Left renal pelvis (tissue), 4 donors: Measurements from ENCODE around the gene OR5H15. TPM values are rescaled to one million over a fixed set of nuclear protein-coding genes. Genes with fewer than 3 reads are reported as not detected.
"Not testable (repeated sequence)": the region's sequence is repeated elsewhere in the genome, so short reads cannot be mapped to it uniquely, and the experiment has no call there.

Experiments used
- DNase-seq, 4 donors: peaks; one replicate each; pipeline ENCODE4 v3.0.0-alpha.2; 2013; ENCODE audit warnings: low read depth in 4 of 4, low spot score in 3 of 4
- polyA plus RNA-seq, 4 donors: library from polyadenylated mRNA; unstranded; fragments of 120-200 nt; gene quantifications; one replicate each; pipeline ENCODE4 v1.2.1, GENCODE V29; 2013; ENCODE audit not compliant: insufficient read length in 4 of 4

Gene OR5H15
- not detected for polyA plus RNA-seq

DNA sequence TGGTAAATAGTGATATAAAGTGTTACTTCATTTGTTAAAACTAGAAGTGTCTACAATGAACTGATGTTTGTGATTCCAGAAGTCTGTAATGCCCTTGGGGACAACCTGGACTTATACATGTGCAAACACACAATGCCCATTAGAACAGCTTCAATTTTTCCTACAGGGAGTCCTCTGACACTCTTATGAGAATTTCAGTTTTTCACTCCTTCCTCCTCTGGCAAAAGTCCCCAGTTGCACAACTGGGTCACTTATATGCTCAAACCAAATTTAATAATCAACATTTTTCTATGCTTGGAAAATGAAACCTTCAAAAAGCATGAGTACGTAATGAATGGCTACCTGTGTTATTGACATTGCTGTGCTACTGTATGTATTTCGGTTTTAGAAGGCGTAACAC, at the start of gene OR5H15:
Gene OR5H15 (plus strand): TSS at position 301 of the 400 bp plus-strand sequence. CDS start 2,004 bp downstream, outside the sequence.
- no peak for DNase-seq

DNA sequence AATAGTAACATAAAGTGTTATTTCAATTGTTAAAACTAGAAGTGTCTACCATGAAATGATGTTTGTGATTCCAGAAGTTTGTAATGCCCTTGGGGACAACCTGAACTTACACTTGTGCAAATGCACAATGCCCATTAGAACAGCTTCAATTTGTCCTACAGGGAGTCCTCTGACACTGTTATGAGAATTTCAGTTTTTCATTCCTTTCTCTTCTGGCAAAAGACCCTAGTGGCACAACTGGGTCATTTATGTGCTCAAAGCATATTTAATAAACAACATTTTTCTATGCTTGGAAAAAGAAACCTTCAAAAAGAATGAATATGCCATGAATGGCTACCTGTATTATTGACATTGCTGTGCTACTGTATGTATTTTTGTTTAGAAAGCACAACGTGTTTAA, 36.1 kb upstream of the OR5H15 start, which contains the start of gene OR5H1:
Gene OR5H1 (plus strand): TSS at position 301 of the 400 bp plus-strand sequence. CDS start 1,977 bp downstream, outside the sequence.
- no peak for DNase-seq

DNA sequence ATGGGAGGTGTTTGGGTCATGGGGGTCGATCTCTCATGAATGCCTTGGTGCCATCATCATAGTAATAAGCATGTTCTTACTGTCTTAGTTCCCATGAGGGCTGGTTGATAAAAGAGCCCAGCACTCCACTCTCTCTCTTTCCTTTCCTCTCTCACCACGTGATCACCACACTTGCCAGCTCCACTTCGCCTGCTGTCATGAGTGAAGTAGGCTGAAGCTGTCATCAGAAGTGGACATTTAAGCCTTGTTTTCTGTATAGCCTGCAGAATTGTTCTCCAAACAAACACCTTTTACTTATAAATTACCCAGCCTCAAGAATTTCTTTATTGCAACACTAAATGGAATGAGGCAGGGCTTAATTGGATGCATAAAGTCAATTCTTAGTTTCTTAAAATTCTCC, 29.9 kb upstream of the OR5H15 start:
- DNase-seq, result no peak

DNA sequence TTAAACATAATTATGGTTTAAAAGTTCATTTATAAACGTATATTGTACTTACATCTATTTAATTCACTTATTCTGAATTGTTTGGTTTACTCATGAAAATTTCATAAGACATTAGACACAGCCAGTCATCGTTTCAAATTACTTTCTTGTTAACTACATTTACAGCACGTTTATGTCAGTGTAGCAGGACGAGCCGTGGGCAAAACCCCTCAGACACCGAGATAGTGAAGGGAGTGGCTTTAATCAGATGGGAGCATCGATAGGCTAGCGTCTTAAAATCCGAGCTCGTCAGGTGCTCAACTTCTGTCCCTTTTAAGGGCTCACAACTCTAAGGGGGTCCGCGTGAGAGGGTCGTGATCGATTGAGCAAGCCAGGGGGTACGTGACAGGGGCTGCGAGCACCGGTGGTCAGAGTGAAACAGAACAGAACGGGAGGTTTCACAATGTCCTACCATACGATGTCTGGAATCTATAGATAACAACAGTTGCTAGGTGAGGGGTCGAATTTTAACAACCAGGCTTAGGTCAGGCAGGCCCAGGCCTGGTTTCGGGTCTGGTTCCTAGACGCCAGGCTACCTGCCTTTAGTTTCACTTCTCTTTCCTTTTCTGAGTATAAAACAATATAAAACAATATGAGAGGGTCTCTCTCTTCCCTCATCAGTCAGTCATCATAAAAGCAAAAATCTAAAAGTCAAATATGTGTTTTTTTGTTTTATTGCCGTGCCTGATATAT, 28.5 kb upstream of the OR5H15 start:
- not testable (repeated sequence) for DNase-seq

DNA sequence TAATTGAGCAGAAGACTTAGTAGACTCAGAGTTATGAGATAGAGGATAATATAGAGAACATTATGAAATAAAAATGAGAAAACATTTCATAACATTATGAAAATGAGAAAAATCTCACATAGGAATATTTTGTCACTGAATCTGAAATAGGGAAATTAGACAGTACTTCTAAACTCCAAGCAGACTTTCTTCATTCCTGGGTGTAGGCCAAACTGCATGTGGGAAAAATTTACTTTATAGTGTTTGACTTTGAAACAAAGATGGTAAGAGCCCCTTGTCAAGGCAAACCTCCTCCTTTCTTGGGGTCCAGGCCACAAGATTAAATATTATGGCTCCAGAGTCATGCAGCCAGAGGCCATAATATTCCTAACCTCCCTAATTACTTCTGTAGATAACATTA, 26.0 kb upstream of the OR5H15 start:
- no peak for DNase-seq

DNA sequence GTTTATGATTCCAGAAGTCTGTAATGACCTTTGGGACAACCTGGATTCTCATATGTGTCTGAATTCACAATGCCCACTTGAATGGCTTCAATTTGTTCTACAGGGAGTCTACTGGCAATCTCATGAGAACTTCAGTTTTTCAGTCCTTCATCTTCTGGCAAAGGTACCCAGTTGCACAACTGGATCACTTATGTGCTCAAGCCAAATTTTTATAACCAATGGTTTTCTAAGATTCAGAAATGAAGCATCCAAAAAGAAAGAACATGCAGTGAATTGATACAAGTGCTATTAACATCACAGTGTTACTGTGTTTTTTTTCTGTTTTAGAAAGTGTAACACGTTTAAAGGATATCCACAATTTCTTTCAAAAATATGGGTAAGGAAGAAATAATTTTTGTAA, 19.3 kb upstream of the OR5H15 start, which contains the start of gene OR5H14:
Gene OR5H14 (plus strand): TSS at position 301 of the 400 bp plus-strand sequence. CDS start 1,907 bp downstream, outside the sequence.
- no peak for DNase-seq

DNA sequence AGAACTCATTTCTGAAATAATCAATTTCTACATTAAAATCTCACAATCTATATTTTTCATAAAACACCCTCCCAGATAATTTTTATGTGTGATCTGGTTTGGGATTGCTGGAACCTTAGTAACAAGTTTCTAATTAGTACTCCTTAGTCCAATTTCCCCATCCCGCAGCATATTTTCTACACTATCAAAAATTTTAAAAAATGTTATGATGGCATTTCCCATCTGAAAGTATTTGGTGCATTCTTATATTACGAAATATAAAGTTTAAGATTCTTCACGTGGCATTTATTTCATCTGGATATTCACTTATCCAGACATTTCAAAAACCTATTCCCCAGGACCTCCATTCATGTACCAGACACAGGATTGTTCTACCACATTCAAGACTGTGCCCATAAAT, 17.7 kb upstream of the OR5H15 start:
- DNase-seq, result no peak

DNA sequence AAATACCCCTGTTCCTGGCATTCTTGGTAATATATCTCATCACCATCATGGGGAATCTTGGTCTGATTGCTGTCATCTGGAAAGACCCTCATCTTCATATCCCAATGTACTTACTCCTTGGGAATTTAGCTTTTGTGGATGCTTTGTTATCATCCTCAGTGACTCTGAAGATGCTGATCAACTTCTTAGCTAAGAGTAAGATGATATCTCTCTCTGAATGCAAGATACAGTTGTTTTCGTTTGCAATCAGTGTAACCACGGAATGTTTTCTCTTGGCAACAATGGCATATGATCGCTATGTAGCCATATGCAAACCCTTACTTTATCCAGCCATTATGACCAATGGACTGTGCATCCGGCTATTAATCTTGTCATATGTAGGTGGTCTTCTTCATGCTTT, 17.0 kb upstream of the OR5H15 start:
- DNase-seq, result not testable (repeated sequence)

DNA sequence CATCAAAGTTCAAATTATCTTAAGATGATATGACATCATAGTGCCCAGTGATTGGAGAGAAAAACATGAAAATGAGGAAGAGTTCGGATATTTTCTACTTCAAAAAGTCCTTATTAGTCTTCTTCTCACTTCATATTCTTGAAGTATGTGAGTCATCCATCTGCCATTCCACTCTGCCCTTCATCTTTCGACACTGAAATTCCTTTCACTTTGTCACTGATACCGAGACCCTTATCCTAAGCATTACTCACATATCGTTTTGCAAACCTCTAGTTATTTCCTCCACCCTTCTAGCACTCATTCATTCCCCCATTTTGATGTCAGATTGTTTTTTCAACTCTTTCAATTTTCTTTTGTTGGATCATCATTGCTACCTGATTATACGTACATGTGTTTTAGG, 15.3 kb upstream of the OR5H15 start:
- DNase-seq, result no peak

DNA sequence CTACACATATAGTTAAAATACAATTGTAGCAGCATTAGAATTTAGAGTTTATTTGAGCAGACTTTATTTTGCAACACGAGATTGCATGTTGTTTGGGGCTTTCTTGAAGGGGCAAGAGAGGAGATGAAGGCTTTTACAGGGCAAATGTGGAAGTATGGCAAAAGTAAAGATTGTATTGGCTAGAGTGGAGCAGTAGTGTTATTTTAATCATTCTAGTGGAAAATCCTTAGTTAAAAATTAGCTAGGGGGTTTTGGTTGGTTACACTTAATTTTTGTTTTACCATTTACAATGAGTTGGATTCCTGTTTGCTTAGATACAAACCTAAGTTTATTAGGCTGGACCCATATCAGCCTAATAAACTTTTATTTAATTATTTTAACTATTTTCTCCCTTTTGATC, 4.6 kb downstream of the OR5H15 start:
- DNase-seq, result no peak

DNA sequence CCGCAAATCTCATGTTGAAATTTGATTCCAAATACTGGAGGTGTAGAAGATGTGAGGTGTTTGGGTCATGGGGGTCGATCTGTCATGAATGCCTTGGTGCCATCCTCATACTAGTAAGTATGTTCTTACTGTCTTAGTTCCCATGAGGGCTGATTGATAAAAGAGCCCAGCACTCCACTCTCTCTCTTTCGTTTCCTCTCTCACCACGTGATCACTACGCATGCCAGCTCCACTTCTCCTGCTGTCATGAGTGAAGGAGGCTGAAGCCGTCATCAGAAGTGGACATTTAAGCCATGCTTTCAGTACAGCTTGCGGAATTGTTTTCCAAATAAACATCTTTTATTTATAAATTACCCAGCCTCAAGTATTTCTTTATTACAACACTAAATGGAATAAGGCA, 6.1 kb downstream of the OR5H15 start:
- no peak for DNase-seq

DNA sequence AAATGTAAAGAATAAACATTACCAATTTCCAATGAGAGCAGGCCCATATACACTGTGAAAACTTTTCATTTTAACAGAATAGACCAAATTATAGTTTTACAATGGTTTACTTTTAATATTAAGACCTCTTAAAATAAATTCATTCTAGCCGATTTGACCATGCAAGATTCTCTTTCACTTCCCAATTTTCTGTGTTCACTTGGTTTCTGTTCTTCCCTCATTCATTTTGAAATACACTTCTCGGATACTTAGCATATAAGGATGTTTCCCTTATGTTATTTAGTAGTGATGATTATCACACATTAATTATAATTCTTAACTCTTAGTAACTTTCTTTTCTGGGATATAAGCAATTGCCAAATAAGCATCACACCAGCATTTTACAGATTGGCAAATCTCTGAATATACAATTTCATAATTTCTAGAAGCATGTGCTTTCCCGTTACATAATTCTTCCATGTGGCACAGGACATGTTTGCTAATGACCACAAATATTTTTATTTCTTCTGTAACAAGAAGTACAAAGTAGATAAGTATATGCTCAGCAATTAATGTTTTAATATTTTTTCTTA, 13.9 kb downstream of the OR5H15 start:
- DNase-seq, result no peak

DNA sequence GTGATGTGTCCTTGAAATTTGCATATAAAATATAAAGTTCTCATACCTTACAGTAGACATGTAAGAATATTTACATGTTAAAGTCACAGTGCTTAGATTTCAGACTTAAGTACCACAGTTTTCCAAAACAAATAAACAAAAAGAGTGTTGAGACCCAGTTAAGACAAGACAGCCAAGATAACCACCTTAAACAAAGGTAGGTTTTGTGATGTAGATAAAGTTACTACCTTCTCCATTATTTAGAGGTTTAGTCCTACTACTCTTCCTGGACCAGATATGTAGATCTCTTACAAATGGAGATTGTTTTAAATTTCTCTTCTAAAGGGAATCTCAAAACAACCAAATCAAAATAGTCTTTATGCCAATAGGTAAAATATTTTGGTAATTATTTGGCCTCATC, 15.7 kb downstream of the OR5H15 start:
- DNase-seq, result no peak

DNA sequence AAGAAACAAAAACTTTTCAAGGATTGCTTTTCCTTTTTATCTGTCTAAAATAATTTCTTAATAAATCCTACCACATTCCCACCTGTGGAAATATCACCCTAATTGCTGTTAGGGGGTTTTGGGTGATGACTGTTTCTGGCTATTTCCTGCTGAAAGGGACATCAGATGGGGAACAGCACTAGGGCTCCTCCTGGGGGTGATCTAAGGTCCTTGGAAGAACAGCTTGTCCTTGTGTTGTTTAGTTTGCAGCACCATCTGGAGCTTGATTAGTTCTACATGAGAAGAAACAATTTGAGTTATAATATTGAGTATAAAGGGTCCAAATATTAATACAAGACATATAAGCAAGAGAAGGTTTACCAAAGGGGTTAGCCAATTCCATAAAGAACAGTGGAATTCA, 18.7 kb downstream of the OR5H15 start:
- DNase-seq, result no peak

DNA sequence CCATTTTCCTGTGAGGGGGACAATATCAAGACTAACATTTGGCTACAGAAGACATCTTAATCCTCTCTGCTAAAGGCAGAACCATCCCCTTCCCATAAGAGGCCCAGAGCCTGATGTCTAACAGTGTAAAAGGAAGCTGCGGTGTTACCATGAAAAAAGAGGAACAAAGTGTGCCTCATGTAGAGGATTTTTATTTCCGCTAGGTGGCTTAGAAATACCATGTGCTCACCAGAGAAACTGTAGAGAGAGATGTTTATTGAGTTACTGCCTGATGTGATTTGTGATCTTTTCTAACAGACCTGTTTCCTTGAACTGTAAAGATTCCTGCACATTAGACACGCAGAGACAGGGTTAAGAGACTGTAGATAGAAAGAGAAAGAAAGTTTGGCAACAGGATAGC, 22.0 kb downstream of the OR5H15 start:
- DNase-seq, result no peak

DNA sequence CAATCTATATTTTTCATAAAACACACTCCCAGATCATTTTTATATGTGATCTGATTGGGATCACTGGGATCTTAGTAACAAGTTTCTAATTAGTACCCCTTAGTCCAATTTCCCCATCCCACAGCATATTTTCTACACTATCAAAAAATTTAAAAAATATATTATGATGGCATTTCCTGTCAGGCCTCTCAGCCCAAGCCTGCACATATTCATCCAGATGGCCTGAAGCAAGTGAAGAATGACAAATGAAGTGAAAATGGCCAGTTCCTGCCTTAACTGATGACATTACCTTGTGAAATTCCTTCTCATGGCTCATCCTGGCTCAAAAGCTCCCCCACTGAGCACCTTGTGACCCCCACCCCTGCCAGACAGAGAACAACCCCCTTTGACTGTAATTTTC, 24.4 kb downstream of the OR5H15 start:
- not testable (repeated sequence) for DNase-seq

DNA sequence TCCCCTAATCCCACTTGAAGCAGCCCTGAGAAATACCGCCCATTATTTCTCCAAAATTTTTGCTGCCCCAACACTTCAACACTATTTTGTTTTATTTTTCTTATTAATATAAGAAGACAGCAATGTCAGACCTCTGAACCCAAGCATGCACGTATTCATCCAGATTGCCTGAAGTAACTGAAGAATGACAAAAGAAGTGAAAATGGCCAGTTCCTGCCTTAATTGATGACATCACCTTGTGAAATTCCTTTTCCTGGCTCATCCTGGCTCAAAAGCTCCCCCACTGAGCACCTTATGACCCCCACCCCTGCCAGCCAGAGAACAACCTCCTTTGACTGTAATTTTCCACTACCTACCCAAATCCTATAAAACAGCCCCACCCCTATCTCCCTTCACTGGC, 29.8 kb downstream of the OR5H15 start:
- DNase-seq, result not testable (repeated sequence)

DNA sequence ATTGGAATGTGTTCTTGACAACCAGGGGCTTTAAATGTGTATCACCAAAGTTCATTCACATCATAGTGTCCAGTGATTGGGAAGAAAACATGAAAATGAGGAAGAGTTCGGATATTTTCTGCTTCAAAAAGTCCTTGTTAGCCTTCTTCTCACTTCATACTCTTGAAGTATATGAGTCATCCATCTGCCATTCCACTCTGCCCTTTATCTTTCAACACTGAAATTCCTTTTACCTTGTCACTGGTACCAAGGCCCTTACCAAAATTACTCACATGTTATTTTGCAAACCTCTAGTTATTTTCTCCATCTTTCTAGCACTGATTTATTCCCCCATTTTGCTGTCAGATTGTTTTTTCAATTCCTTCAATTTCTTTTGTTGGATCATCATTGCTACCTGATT, 32.5 kb downstream of the OR5H15 start:
- no peak for DNase-seq

DNA sequence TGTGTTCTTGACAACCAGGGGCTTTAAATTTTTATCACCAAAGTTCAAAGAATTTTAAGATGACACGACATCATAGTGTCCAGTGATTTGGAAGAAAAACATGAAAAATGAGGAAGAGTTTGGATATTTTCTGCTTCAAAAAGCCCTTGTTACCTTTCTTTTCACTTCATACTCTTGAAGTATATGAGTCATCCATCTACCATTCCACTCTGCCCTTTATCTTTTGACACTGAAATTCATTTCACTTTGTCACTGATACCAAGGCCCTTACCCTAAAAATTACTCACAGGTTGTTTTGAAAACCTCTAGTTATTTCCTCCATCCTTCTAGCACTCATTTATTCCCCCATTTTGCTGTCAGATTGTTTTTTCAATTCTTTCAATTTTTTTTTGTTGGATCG, 42.7 kb downstream of the OR5H15 start:
- no peak for DNase-seq

DNA sequence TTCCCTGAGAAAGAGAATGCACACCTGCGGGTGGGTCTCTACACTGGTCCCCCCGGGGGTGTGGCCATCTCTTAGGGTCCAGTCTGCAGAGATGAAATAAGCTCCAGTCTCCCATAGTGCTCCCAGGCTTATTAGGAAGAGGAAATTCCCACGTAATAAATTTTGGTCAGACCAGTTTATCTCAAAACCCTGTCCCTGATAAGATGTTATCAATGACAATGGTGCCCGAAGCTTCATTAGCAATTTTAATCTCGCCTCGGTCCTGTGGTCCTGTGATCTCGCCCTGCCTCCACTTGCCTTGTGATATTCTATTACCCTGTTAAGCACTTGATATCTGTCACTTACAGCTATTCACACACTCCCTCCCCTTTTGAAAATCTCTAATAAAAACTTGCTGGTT, 46.8 kb downstream of the OR5H15 start:
- no peak for DNase-seq

DNA sequence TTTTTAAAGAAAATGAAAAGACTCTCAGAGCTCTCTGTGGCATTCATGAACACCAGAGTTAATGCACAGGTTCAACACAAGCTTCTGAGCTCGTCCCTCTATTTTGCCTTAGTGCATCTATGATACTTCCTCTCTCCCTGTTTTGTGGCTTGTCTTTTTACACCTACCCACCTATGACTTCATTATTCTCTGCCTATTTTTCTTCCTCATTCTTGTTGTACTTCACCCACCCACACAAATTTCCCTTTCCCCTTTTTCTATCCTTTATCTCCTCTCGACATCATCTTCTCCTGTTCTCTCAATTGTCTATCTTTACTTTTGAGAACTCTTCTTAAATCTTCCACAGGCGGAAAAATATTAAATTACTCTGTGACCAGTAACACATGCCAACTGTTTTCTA, 48.6 kb downstream of the OR5H15 start:
- no peak for DNase-seq
